Breast epithelium (tissue), 3 donors: ENCODE data around the gene POLD4.

Experiments
- POLR2A ChIP-seq: fragments of 450-650 bp; IDR thresholded peaks from one replicate; pipeline ENCODE4 v1.6.1; 2016; ENCODE audit warnings: antibody characterized with exemption, mild to moderate bottlenecking, moderate library complexity
- TF ChIP-seq, protein P1 (sequence below), 3 donors: fragments of 450-650 bp; IDR thresholded peaks; one replicate each; pipeline ENCODE4 v1.5.1; 2016 to 2017; ENCODE audit warnings: antibody characterized with exemption in 3 of 3, mild to moderate bottlenecking in 3 of 3, moderate library complexity in 3 of 3

DNA sequence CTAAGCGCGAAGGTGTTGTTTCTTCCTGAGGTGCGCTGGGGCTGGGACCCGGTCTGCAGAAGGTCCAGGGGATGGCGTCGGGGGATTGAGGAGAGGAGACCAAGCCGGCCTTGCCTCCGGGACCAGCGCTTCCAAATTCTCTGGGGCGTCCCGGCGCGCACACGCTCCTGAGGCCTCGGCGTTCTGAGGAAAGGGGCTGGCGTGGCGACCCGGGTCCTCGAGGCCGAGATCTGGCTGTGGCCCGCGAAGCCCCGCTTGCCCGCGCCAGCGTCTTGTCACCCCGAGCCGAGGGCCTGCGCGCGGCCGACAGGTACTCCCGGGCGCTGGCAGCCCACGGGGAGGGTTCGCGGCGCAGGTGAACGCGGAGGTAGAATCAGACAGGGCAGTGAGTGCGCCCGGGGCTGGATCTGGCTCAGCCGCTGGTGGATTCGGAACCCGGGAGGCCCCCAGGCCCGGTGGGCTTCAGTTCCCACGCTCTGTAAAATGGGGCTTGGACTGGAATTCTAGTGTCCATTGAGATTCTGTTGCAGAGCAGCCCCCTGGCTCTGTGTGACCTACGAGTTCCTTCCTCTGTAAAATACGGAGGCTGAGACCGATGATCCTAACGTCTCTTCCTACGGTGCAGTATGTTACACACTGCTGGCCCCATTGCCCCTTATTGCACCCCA, 35.3 kb downstream of the POLD4 start:
- TF ChIP-seq, protein P1, sequence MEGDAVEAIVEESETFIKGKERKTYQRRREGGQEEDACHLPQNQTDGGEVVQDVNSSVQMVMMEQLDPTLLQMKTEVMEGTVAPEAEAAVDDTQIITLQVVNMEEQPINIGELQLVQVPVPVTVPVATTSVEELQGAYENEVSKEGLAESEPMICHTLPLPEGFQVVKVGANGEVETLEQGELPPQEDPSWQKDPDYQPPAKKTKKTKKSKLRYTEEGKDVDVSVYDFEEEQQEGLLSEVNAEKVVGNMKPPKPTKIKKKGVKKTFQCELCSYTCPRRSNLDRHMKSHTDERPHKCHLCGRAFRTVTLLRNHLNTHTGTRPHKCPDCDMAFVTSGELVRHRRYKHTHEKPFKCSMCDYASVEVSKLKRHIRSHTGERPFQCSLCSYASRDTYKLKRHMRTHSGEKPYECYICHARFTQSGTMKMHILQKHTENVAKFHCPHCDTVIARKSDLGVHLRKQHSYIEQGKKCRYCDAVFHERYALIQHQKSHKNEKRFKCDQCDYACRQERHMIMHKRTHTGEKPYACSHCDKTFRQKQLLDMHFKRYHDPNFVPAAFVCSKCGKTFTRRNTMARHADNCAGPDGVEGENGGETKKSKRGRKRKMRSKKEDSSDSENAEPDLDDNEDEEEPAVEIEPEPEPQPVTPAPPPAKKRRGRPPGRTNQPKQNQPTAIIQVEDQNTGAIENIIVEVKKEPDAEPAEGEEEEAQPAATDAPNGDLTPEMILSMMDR (IDR thresholded peaks at IDR 0.05), result no peak
- TF ChIP-seq POLR2A, result no peak
